GM21381 (cell line): ENCODE results near the gene TSPAN32.

Source experiments
- ATAC-seq: cut with Tn5 transposase; IDR thresholded peaks from one replicate; pipeline ENCODE4 v1.9.1; 2021; ENCODE audit warnings: mild to moderate bottlenecking, moderate library complexity; ENCODE audit not compliant: unreplicated experiment

The TSPAN32 gene

GRCh38 chr11:2301631-2302305 lies at the start of gene TSPAN32, which contains the start of gene C11orf21:
Gene TSPAN32 (plus strand): TSS chr11:2302013. CDS start chr11:2302150, 137 bp downstream.
Gene C11orf21 (minus strand): TSS chr11:2301918. CDS start chr11:2301808, 110 bp downstream.
- ATAC-seq = no peak

- no peak for ATAC-seq
These were observed 49.8 kb upstream of the TSPAN32 start for GRCh38 chr11:2252018-2252417.

- ATAC-seq = no peak
These were observed 45.4 kb upstream of the TSPAN32 start for GRCh38 chr11:2256293-2256913.

GRCh38 chr11:2256951-2257700 lies 44.7 kb upstream of the TSPAN32 start:
- ATAC-seq = no peak

- ATAC-seq = no peak
These were observed 43.0 kb upstream of the TSPAN32 start for GRCh38 chr11:2258501-2259465.

GRCh38 chr11:2259466-2259830 lies 42.4 kb upstream of the TSPAN32 start:
- ATAC-seq = no peak

- no peak for ATAC-seq
These were observed 41.8 kb upstream of the TSPAN32 start for GRCh38 chr11:2259897-2260451.

GRCh38 chr11:2260491-2261364 lies 41.1 kb upstream of the TSPAN32 start:
- no peak for ATAC-seq

GRCh38 chr11:2261436-2262230 lies 40.2 kb upstream of the TSPAN32 start:
- ATAC-seq = no peak

- ATAC-seq = no peak
These were observed 39.3 kb upstream of the TSPAN32 start for GRCh38 chr11:2262301-2263070.

- ATAC-seq = no peak
These were observed 38.7 kb upstream of the TSPAN32 start for GRCh38 chr11:2263071-2263565.

GRCh38 chr11:2263724-2264360 lies 38.0 kb upstream of the TSPAN32 start:
- ATAC-seq = no peak

GRCh38 chr11:2264366-2265053 lies 37.3 kb upstream of the TSPAN32 start:
- no peak for ATAC-seq

- ATAC-seq = no peak
These were observed 36.4 kb upstream of the TSPAN32 start for GRCh38 chr11:2265396-2265795.

GRCh38 chr11:2265854-2266585 lies 35.8 kb upstream of the TSPAN32 start:
- no peak for ATAC-seq
